GM18907 (cell line): ENCODE measurements around the gene CFAP99.

ENCODE experiments used
- ATAC-seq: cut with Tn5 transposase; IDR thresholded peaks from one replicate; pipeline ENCODE4 v1.9.1; 2021; ENCODE audit warnings: mild to moderate bottlenecking, moderate library complexity; ENCODE audit not compliant: unreplicated experiment

The CFAP99 gene

GRCh38 chr4:2409381-2409783 lies 9.4 kb upstream of the CFAP99 start:
- no peak for ATAC-seq

- ATAC-seq = no peak
Observed at GRCh38 chr4:2411786-2412510, 6.8 kb upstream of the CFAP99 start.

- ATAC-seq = peak; percentile 25
Observed at GRCh38 chr4:2412534-2412884, 6.2 kb upstream of the CFAP99 start.

GRCh38 chr4:2412885-2413716 lies 5.7 kb upstream of the CFAP99 start:
- ATAC-seq = peak; percentile 64

GRCh38 chr4:2413821-2414610 lies 4.7 kb upstream of the CFAP99 start:
- ATAC-seq = no peak

- no peak for ATAC-seq
Observed at GRCh38 chr4:2415213-2415612, 3.5 kb upstream of the CFAP99 start.

- ATAC-seq = no peak
Observed at GRCh38 chr4:2415881-2416563, 2.7 kb upstream of the CFAP99 start.

- no peak for ATAC-seq
Observed at GRCh38 chr4:2416564-2417225, 2.1 kb upstream of the CFAP99 start.

DNA sequence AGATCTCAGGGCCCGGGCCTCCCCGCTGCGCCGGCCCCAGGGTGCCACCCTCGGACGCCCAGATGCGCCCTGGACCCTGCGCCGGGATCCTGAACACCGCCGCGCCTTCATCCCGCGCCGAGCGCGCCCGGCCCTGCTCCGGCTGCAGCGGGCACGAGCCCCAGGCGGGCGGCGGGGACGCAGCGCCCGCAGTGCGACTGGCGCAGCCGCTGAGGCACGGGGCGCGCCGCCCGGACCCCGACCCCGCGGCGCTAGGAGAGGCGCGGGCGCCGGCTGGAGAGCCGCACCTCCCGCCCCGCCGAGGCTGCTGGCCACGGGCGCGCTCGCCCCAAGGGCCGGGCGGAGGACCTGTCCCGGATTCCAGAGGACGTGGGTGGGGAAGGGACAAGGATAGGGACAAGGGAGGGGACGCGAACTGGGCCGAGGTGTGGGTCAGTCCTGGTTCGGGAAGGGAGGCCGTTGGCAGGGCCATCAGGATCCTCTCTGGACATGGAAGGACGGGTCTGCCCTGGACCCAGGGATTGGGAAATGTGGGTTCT lies 1.5 kb upstream of the CFAP99 start:
- no peak for ATAC-seq

GRCh38 chr4:2417765-2418649 lies 748 bp upstream of the CFAP99 start, which contains the start of gene ZFYVE28:
TSS of gene ZFYVE28 (minus strand) at chr4:2418645. CDS start at chr4:2418323, 322 bp downstream.
- ATAC-seq = no peak

DNA sequence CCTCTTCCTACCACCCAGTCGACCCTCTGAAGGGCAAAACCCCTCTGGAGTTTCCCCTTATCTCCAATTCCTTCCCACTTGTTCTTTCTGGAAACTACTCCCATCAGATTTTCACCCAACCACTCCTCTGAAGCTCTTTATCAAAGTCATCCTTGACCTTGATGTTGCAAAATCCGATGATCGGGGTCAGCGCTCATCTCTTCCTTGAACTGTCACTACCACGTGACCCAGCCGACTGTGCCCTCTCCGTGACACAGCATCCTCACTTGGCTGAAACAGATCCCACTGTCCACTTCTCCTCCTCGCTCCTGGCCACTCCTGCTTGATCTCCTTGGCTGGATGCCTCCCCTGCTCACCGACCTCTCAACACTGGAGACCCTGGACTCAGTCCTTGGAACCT lies 1.1 kb downstream of the CFAP99 start:
- no peak for ATAC-seq

- ATAC-seq = no peak
Observed at GRCh38 chr4:2421928-2422327, 3.2 kb downstream of the CFAP99 start.

DNA sequence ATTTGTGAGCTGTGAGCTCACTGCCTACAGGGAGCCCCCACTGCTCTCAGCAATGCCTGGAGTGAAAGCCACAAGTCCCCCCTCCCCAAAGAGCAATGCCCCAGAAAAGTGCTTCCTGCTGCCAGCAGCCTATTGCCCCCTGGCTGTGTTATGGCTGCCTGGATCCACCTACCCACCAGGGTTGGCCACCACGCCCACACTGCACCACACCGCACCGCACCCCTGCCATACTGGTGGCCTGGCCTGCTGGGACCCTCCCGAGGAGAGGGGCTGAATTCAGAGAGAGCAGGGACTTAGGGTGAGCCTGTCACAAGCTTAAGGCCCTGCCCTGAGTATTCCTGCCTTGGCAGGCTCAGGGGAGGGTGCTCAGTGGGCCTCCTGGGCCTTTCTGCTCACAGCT lies 4.3 kb downstream of the CFAP99 start:
- ATAC-seq = no peak

GRCh38 chr4:2423695-2424094 lies 4.9 kb downstream of the CFAP99 start:
- ATAC-seq = no peak

- ATAC-seq = no peak
Observed at GRCh38 chr4:2424581-2424980, 5.8 kb downstream of the CFAP99 start.

DNA sequence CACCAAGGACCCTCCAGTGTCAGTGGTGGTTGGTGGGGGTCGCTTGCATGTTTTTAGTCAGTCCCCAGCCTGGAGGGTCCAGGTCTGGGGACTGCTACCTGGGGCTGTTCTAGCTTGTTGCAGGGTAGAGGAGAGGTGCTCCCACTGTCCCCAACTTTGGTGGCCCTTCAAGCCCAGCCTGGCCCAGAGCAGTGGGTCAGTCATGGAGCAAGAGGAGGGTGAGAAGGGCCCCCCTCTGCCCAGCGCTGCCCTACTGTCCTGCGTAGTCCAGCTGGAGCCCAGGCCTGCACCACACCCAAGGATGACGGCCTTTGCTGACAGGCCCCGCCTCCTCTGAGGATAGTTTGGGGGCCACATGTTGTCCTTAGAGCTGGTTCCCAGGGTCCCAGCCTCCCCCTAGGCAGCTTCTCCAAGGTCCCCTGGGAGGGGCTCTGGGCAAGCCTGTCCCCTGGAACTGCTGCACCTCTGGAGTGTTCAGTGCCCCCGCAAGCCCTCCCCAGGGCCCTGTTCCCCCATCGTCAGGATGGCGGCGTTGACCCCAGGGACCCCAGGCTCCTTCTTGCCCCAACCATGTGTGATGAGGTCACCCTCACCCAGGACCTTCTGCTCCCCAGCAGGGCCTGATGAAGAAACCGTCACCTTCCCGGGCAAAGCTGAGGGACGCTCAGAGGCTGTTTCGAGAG lies 6.8 kb downstream of the CFAP99 start:
- ATAC-seq = no peak

DNA sequence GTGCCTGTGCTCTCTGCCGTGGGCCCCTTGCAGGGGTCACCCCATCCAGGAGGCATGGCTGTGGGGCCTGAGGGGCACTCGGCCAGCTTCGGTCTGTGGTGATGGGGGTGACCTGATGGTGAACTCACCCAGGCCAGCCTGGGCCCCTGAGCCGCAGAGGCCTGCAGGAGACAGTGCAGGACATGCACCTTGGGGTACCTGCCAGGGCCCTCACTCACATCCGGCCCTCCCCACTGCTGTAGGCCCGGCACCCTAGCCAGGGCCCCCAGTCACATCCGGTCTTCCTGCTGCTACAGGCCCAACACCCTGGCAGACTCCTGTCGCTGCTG lies 7.3 kb downstream of the CFAP99 start:
- ATAC-seq = no peak

DNA sequence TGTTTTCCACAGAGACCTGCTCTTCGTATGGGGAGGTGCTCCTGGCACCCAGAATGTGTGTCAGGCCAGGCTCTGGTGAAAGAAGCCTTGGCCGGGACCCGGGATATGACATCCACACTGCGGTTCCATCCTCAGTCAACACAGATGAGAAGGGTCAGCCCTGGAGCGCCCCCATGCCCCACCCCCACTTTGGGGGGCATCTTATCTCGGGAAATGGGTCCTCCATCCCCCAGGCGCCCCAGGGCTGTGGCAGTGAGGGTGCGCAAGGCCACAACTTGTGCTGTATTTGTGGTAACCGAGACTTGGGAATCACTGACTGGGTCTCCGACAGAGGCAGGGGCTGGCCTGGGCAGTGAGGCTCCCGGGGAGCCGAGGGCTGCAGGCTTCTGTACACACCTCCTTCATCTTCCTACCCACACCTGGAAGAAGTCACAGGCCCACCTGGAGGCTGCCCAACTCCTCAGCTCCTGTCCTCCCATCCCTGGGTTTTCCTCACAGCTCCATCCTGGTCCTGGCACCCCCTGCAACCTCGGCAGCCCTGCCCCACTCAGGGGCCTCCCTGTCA lies 8.0 kb downstream of the CFAP99 start:
- ATAC-seq = no peak
